ENCODE measurements around the gene TMEM222.

DNA sequence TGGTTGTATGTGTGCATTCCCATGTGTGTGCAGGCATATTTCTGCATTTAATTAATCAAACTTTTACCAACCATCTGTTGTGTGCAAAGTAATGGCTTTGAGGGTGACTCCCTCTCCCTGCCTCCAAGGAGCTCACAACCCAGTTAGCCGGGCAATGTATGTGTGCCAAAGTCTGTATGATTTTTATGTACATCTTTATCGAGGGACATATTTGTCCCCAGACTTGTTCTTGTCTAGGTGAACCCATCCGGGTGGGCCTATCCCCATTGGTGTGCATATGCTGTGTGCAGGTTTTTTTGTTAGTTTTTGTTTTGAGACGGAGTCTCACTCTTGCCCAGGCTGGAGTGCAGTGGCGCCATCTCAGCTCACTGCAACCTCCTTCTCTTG, 21.7 kb downstream of the TMEM222 start:
- TF ChIP-seq GATA2 (IDR thresholded peaks at IDR 0.05; ENCODE audit: low read depth, low read length) (no peak), GATA3 (IDR thresholded peaks at IDR 0.05; ENCODE audit: low read depth, low read length) (no peak)
